ENCODE data around the gene DIAPH3.

The DIAPH3 gene

DNA sequence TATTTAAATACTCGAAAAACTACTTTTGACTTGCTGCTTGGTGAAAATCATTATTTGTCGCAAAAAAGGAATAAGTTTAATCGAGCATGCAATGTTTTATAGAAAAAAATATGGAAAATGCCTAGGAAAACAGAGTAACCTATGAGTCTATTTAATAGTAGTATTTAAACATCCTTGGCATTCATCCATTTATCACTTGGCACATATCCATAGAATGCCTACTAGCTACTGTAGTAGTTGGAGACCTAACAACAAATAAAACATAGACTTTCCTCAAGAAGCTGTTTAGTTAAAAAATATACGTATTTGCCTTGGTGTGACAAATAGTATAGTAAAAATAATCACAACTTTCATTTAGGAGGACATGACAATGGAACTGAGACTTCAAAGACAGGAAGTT lies 302.1 kb downstream of the DIAPH3 start:
- no peak for DNase-seq

DNA sequence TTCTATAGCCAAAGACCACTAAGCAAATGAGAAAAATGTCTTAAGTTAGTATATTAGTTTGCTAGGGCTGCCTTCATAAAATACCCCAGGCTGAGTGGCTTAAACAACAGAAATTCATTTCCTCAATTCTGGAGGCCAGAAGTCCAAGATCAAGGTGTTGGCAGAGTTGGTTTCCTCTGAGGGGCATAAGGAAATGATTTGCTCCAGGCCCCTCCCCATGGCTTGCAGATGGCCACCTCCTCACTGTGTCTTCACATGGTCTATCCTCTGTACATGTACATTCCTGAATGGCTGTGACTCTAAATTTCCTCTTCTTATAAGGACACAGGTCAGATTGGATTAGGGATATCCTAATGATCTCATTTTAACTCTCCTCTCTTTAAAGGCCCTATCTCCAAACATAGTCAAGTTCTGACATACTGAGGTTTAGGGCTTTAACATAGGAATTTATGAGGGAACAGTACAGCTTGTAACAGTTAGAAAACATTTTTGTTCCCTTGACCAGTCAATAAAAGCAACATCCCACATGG lies 307.4 kb downstream of the DIAPH3 start:
- DNase-seq, result peak; percentile 5

DNA sequence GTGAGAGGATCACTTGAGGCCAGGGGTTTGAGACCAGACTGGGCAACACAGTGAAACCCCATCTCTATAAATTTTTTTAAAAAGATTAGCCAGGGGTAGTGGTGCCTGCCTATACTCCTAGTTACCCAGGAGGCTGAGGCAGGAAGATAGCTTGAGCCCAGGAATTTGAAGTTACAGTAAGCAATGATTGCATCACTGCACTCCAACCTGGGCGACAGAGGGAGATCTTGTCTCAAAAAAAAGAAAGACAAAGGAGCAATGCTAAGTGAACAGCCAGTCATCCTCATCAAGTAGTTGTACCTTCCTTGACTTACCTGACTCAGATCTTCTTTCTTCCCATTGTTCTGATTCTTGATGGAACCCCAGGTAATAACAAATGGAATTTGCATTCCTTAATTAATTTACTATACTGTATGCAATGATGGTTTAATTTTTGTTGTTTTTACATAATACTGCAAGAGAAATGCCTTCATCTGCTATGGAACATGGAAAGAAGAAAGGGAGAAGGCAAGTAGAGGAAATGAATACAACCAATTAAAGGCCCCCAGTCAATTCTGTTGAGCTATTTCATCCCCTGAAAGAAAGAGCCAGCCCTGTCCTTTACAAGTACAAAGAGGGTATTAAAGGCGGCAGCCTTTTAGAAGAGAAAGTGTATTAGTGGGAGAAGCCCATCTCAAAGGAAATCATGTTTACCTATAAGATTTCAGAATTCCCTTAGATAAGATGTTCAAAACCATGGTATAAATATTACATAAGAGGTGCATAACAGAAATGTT lies 316.7 kb downstream of the DIAPH3 start:
- no peak for DNase-seq

DNA sequence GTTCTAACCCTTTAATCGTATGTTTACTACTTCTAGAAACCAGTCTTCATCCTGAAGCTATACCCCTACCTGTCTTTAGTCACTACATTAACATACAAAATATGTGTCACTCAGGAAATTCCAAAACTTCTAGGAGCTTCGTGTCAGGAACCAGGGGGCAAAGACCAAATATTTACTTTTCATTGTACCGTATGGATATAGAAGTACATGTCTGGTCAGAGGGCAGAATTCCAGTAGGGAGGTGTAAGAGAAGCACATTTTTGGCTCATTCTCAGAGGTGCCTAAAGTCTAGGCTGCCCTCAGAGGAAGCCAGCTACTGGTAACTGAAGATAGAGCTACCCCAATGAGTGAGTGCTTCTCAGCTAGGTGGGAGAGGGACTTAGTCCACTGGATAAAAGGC lies 320.7 kb downstream of the DIAPH3 start:
- DNase-seq, result no peak

DNA sequence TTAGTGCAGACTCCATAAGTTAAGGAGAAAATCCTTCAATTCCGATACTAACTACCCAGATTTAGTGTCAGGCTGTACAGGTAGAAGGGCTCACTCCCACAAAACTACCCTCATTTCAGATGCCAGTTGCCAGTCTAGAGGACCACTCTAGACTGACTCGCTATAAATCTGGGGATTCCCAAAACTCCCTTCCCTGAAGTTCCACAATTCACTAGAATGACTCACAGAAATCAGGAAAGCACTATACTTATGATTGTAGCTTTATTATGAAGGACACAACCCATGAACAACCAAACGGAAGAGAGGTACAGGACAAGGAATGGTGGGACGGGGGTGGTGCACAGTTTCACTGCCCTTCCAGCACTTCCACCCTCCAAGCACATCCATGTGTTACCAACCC lies 321.2 kb downstream of the DIAPH3 start:
- no peak for DNase-seq

DNA sequence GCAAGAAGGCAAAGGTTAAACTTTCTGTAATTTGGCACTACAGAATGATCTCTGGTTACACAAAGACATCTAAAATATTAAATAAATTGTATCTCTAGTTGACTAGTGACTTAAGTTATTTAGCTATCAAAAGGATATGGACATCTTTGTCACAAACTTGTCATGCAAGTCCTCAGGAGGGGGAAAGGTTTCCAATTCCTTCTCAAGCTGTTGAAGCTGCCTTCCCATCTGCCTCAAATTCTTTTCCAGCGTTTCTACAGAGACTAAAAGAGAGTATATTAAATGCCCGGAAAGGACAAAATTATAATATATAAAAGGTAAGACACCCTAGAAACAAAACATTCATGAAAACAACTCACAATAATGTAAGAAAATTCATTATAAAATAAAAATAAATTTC lies 324.5 kb downstream of the DIAPH3 start:
- DNase-seq, result no peak

DNA sequence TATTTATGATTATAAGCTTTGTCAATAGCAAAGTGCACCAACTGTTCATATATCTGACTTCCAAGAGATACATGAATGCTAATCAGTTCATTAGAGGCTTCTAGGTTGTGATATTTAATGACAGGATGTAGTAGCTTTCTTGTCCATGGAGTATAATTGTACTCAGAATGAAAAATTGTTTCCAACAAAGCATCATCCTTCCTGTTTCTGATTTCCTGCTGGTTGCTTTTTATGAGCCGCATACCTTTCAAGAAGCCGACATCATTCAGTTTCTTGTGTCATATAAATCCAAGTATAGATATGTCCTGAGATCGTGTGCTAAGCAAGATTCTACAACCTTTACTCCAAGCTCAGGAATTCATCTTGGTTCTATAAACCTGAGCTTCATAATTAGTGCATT lies 326.6 kb downstream of the DIAPH3 start:
- no peak for DNase-seq

DNA sequence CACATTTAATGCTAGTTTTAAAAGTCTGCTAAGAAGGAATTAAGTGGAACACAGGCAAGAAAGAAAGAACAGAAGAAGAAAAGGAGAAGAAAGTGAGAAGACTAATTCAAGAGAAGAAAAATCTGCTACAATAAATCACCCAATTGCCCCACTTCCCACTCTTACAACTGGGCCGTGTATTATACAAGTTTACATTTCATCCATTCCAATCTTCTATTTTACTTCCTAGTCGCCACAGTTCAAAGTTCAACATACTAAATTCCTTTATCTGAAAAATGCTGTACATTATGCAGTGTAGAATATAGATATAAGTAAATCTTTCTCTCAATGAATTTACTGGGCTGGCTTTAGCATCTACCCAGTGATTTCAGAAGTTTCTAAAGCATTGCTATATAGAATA lies 328.2 kb downstream of the DIAPH3 start:
- DNase-seq, result no peak

DNA sequence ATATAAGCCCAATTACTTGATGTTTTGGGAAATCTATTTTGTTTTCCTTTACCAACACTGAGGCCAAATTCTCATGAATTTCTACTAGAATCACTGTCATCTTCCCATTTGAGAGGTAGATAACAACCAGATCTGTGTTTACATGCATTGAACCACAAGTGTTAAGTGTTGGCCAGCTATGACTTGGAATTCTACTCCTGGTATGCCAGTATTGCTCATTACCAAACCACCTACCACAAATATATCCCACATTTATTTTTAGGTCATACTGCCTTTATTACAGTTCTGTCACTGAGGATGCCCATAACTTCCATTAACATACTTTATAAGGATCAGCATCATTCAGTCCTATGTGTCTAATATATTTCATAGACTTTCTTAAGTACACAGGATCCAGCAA lies 328.9 kb downstream of the DIAPH3 start:
- DNase-seq, result peak; percentile 53

DNA sequence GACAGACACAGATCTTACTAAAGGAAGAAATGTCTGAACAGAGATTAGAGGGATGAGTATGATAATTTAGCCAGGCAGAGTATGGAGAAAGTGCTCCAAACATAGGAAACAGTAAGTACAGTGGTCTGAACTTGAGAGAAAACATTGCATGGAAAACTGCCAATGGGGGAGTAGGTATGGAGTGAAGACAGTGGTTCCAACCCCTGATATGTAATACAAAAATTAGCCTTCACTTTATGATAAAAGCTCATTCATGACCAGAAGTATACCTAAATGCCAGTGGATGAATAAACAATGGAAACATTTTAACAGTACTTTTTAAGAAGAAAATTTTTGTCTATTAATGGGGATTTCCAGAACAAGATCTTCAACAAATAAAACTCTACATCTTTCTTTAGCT lies 334.0 kb downstream of the DIAPH3 start:
- no peak for DNase-seq

DNA sequence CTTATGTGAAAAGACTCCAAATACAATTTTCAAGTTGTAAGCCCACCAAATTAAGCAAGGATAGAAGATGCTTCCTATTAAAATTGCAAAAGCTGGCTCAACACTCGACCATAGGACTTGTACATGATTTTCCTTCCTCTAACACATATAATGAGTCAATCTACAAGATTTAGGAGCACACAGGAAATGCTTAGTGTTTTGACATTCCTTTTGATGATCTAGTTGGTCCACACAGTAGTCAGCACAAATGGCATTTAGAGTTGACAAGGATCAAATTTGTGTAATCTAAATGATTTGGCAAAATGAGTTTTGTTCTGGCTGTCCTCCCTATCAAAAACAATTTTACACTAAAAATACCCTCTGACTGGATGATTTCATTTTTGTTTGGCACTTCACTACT lies 340.2 kb downstream of the DIAPH3 start:
- DNase-seq, result peak; percentile 84

DNA sequence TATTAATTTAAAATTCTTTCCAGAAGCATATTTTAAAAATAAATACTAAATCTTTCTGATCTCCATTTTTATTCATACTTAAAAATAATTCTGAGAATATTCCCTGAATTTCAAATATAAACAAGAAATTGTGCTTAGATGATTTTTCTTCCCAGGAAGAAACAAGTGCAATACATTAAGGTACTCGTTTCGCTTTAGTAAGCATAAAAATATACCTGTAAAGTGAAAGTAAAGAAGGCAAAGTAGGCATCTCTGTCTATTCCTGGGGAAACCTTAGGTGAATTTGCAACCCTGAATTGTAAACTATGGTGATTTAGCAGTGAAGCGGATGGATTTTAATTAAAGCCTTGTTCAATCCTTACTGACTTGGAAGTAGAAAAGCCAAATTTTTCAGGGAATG lies 354.2 kb downstream of the DIAPH3 start:
- DNase-seq, result no peak

DNA sequence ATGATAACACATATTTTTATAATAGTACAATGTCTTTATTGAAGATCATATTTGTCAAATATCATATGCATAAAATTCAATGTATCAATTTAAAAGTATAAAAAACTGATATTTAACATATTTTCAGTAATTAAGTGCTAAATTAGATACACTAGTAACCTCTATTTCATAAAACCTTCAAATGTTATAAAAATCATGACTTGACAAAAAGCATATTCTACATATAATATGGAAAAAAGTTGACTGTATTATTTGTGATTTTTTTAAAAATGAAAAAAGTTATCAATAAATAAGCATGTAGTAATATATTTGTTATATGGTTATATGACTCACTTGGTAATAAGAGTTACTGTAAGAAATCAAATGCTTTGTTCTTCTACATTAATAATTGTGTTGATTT lies 356.9 kb downstream of the DIAPH3 start:
- DNase-seq, result no peak

DNA sequence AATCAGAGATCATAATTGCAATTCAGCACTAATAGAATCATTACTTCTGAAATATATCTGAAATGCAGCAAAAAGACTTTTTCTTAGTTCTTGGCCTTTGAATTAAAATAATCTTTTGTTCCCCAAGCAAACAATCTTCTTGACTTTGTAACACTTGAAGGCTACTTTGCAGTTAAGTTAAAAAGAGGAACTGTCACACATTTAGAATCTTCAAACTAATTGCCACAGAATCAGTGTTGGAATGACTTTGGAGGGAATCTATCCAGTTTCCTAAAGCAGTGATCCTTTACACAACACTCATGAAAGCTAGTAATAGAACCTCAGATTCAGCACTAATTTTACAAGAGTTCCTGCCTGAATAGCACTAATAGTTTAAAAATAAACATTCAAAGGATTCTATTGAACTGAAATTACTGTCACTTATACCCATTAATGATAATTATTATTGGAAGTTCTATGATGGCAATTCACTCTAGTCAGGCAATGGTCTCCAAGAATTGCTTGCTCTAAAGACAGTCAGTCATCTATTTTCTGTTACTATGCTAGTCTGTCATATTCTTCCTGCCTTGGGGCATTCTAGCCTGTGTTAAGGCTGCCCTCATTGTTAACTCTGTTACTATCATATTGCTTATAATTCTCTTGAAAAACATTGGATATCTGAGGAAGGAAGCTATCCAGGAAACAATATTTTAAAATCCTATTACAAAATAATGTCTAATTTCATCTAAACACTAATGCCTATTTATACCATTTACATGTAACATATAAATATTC lies 362.4 kb downstream of the DIAPH3 start:
- no peak for DNase-seq

DNA sequence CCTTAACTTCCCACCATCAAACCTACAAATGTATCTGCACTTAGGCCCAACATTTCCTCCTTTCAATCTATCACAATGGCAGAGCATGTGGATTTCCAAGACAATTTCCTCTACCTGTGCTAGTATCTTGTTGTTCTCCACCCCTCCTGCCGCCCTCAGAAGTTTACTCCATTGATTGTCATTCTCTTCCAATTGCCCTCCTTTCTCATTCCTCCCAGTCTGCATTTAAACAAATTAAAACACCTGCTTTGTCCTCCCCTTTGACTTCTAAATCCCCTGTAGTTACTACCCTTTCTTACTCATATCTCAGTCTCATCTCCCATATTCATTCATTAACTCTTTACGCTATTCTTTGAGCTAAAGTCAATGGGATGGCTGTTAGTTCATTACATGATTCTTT lies 370.6 kb downstream of the DIAPH3 start:
- no peak for DNase-seq

DNA sequence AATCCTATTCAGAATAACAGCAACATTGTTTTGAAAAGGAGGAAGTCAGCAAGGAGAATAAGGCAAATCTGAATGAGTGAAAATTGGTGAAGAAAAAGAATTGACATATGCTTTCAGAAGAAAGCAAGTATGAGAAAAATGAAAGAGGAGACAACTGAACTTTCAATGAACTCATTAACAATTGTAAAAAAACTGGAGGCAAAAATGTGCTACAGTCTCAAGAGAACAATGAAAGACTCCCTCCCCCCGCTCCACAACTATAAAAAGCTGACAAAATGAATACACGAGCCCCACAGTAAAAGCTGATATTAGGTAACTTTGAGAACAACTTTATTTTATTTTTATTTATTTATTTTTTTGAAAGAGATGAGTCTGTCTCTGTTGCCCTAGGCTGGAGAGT lies 373.1 kb downstream of the DIAPH3 start:
- peak; percentile 38 for DNase-seq

DNA sequence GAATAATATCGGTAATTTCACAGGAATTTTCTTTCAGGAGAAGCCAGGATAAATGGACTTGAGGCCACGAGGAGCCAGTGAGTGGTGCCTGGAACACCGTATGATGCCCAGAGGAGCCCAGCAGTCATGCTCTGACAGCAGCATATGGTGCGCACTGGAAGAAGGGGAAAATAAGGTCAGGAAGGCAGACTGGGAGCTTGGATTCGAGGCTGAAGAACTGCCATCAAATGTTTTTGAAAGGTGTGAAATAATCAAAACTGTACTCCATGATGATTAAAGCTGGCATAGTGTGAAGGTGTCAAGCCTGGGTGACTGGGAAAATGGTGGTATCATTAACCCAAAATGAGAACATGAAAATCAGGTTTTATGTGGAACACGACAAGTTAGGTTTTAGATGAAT lies 374.2 kb downstream of the DIAPH3 start:
- no peak for DNase-seq

DNA sequence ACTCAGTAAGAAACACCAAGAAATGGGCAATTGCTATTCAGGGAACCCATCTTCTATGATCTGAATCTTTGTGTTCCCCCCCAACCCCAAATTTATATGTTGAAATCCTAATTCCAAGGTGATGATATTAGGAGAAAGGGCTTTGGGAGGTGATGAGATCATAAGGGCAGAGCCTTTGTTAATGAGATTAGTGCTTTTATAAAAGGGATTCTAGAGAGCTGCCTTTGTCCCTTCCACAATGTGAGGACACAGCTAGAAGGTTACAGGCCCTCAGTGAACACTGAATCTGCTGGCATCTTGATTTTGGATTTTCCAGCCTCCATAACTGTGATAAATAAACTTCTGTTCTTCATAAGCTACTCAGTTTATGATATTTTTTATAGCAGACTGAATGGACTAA lies 376.0 kb downstream of the DIAPH3 start:
- DNase-seq, result no peak

DNA sequence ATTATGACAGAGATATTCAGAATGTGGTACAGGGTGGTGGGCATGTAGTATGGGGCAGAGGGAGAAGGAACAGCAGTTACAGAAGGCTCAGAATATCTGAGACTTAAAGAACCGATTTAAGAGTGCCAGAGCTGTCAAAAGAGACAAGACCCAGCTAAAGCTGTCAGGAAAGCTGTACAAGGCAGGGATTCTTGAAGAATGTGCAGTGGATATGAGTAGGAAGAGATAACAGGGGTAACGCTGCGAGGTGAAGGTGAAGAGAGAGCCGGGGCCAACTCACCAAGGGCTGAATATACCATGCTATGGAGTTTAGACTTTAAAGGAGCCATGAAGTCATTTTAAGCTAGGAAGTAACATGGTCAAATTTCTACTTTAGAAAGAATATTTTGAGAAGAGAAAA lies 381.0 kb downstream of the DIAPH3 start:
- no peak for DNase-seq

DNA sequence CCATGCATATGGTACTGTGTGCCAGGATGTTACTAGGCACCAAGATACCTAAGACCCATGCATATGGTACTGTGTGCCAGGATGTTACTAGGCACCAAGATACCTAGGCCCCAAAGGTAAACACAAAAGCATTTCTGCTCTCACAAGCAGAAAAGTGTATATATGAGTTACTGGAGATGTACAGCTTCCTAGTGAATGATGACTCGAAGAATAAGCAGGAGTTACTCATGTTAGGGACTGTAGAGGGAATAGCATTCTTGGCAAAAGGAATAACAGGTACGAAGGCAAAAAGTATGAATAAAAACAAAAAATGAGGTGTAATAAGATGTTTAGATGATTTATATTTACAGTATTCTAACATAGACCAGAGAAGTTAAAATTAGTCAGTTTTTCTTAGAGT lies 383.7 kb downstream of the DIAPH3 start:
- DNase-seq, result peak; percentile 49

DNA sequence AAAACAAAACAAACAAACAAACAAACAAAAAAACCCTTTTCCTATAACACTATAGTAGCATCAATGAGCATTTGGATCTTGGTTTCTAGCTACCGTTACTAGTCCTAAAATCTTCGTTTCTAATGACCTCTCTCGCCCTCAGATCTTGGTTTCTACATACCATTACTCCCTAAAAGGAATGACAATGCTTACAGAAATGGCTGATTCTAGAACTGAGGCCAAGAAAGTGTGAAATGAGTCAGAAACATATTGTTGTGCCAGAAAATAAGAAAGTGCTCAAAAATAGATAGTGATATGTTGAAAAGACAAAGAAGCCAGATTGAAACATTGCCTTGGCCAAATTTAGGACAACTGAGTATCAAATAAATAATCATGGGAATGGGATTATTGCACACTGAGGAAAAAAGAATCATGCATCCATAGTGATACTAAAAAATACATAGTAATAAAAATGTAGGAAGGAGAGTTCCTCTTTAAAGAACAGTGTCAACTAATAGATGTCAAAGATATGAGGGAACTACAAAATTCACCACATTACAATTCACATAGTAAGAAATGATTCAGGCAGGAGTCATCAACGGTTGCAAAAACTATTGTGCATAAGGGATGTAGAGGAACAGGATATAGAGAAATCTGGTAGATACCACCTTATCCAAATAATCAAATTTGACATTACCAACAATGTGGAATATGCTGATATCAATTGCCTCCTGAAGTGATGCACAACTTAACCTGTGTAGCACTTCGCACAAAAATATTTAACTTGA lies 386.6 kb downstream of the DIAPH3 start:
- peak; percentile 90 for DNase-seq

DNA sequence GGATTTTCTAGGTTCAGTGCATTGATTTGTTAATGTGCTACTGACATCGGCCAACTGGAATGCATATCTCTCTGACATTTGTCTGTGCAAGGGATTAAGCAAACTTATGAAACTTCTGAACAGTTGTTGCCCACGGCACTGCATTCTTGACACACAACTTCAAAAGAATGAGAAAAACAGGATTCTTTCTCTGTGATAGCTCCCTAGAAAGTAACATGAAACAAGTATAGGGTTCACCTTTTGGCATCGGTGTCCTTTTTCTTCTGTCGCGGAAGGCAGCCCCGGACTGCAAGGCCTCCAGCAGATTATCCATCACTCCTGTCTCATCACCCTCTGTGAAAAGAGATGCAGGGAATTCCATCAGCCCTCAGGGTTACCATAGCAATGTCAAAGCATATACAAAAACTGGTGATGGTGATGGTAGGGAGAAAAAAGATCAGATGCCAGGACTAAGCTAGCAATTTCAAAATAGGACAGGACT lies 389.2 kb downstream of the DIAPH3 start:
- DNase-seq, result peak; percentile 77

DNA sequence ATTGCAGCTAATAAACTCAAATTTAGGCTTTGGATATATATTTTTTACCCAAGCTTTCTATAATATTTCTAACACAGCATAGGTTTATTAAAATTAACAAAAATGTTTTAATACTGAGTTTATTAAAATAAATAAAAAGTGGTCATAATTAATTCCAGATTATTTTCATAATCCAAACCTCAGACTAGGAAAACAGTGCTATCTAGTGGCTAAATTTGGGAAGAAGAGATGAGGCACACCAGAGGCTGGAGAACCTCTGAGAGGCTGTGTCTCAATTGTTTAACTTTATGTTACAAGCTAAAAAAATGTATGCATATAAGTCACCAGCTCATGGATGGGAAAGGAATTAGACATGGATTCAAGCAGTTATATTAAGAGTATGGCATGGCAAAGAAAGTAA lies 392.5 kb downstream of the DIAPH3 start:
- peak; percentile 54 for DNase-seq

Measured in fibroblast of skin of back (primary cell).